Right lobe of liver (tissue), 4 donors: ENCODE results near the gene TMEM86A.

Experiments
- CTCF ChIP-seq, 4 donors: fragments of 200-600 bp in 3 of 4; fragments of 450-650 bp in 1 of 4; IDR thresholded peaks; one replicate each; pipeline versions ENCODE4 v1.5.1 to v1.8.0; 2016 to 2022; ENCODE audit warnings: antibody characterized with exemption in 4 of 4, mild to moderate bottlenecking in 2 of 4
- POLR2A ChIP-seq: fragments of 450-650 bp; IDR thresholded peaks from one replicate; pipeline ENCODE4 v1.6.1; 2017; ENCODE audit warnings: antibody characterized with exemption, mild to moderate bottlenecking
- donor health status: DM: no; HTN: no; CAD: no.
- donor health status: DM: no; HTN: no; CAD: no.
- donor health status: DM: no; HTN: yes; CAD: no.

- TF ChIP-seq CTCF (IDR thresholded peaks at IDR 0.05) (no peak), POLR2A (no peak)
These were observed 40.9 kb upstream of the TMEM86A start for GRCh38 chr11:18657673-18658072.
